GM12864 (cell line): ENCODE measurements around the gene ASPSCR1.

Source experiments
- DNase-seq: peaks from one replicate; pipeline ENCODE4 v3.0.0-alpha.2; 2011; ENCODE audit warnings: low read depth
- H3K4me3 ChIP-seq: 2 replicates; pipeline ENCODE4 v1.5.1; 2011; ENCODE audit warnings: mild to moderate bottlenecking, low read depth, low read length, control low read depth
- TF ChIP-seq, protein P1 (sequence below): IDR thresholded peaks from 2 replicates; pipeline ENCODE4 v1.5.1; 2011; ENCODE audit warnings: low read depth, mild to moderate bottlenecking, moderate library complexity, low read length, control low read depth, inconsistent platforms; ENCODE audit errors: missing control alignments

The ASPSCR1 gene

DNA sequence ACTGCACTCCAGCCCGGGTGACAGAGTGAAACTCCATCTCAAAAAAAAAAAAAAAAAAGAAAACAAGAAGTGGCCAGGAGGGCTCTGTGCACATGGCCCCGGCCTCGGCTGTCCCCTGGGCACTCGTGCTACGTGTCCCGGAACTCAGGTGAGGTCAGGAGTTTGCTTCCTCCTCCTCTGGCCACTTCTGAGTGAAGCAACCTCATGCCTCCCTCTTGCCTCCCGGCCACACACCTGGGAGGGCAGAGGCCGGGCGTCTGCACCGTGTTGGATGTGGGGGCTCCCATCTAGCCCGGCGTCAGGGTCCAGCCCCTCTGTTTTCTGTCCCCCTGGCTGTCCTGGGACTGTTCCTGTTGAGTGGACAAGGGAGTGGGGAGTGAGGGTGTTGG lies 22.2 kb downstream of the ASPSCR1 start:
- no peak overlapping the region for H3K4me3 ChIP-seq
- TF ChIP-seq, protein P1, sequence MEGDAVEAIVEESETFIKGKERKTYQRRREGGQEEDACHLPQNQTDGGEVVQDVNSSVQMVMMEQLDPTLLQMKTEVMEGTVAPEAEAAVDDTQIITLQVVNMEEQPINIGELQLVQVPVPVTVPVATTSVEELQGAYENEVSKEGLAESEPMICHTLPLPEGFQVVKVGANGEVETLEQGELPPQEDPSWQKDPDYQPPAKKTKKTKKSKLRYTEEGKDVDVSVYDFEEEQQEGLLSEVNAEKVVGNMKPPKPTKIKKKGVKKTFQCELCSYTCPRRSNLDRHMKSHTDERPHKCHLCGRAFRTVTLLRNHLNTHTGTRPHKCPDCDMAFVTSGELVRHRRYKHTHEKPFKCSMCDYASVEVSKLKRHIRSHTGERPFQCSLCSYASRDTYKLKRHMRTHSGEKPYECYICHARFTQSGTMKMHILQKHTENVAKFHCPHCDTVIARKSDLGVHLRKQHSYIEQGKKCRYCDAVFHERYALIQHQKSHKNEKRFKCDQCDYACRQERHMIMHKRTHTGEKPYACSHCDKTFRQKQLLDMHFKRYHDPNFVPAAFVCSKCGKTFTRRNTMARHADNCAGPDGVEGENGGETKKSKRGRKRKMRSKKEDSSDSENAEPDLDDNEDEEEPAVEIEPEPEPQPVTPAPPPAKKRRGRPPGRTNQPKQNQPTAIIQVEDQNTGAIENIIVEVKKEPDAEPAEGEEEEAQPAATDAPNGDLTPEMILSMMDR, result no peak
- DNase-seq, result no peak

DNA sequence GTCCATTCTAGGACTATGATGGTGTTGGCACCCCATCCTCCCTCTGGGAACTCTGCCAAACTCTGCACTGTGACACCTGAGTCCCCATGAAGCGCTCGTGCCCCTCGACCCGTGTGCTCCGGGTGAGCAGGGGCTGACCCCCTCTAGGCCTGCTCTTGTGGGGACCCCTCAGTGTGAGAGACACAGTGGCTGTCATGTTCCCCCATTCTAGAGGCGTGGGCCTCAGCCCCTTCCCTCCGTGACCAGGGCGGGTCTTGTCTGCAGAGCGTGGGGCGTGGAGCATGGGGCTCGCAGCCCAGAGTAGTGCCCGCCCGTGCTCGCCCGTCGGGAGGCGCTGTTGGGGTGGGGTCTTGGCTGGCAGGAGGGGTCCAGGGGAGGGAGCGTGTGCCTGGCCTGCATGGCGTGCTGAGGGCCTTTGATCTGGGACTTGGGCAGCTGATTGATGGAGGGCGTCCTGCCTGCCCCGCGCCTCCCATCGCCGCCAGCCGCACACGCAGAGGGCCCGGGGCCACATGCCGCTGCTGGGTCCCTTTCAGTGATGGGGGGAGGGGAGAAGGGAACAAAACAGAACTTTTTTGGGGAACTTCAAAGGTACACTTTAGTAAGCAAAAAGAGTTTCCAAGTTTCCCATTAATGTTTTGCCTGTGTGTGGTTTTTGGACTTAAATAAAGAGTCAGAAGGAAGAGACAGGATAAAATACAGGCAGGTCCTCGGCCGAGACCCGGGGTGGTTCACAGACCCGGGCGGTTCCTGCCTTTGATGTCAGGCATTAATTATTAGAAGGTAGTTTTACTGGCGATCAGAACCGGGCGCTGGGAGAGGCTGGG lies 22.8 kb downstream of the ASPSCR1 start:
- TF ChIP-seq, protein P1, result no peak
- DNase-seq, result no peak
- H3K4me3 ChIP-seq, result no peak overlapping the region

DNA sequence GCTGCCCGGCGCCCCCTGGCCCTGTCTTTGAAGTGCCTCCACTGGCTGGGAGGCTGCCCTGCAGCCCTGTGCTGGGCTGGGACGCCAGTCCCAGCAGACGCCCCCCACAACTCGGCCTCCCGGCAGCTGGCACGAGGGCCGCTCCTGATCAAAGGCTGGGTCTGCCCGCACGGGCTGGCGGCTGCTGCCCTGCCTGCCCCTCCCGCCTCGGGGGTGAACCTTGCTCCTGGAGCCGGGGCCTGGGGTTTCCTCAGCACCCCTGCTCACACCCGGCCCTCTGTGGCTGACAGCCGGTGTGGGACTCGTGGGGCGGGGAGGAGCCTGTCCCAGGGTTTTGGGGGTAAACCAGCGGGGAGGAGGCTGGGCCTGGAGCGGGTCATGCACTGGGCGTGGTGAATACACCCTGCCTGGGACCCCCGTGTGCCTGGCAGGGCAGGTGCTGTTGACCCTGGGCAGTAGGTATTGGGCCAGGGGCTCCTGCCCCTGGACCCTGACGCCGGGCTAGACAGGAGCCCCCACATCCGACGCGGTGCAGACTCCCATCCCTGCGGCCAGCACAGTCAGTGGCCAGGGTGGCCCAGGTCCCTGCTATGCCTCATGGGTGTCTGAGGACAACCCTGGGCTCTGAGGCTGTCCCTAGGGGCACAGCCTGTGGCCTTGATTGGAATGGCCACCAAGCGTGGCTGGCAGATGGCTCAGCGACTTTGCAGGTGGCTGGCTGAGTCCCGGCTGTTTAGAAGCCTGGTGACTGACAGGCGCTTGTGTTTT lies 23.6 kb downstream of the ASPSCR1 start:
- no peak for DNase-seq
- H3K4me3 ChIP-seq, result no peak overlapping the region
- TF ChIP-seq, protein P1, result no peak

DNA sequence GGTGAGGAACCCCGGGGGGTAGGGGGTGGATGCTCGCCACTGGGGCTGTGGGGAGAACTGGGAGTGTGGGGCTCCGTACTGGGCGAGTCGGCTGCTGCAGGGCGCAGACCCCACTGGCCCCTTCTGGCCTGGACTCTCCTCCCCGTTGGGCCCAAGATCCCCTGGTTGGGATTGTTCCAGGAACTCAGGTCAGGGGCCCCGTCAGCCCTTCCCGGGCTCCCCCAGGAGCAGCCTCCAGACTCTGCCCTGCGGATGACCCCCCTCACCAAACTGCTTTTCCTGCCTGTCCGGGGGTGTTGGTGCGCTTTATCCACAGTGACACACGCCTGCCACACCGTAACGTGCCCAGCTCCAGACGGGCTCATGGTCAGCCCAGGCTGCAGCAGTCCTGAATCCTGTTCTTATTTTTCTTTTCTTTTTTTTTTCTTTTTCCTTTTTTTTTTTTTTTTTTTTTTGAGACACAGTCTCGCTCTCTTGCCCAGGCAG lies 24.2 kb downstream of the ASPSCR1 start:
- H3K4me3 ChIP-seq, result no peak overlapping the region
- DNase-seq, result no peak
- TF ChIP-seq, protein P1, result no peak

DNA sequence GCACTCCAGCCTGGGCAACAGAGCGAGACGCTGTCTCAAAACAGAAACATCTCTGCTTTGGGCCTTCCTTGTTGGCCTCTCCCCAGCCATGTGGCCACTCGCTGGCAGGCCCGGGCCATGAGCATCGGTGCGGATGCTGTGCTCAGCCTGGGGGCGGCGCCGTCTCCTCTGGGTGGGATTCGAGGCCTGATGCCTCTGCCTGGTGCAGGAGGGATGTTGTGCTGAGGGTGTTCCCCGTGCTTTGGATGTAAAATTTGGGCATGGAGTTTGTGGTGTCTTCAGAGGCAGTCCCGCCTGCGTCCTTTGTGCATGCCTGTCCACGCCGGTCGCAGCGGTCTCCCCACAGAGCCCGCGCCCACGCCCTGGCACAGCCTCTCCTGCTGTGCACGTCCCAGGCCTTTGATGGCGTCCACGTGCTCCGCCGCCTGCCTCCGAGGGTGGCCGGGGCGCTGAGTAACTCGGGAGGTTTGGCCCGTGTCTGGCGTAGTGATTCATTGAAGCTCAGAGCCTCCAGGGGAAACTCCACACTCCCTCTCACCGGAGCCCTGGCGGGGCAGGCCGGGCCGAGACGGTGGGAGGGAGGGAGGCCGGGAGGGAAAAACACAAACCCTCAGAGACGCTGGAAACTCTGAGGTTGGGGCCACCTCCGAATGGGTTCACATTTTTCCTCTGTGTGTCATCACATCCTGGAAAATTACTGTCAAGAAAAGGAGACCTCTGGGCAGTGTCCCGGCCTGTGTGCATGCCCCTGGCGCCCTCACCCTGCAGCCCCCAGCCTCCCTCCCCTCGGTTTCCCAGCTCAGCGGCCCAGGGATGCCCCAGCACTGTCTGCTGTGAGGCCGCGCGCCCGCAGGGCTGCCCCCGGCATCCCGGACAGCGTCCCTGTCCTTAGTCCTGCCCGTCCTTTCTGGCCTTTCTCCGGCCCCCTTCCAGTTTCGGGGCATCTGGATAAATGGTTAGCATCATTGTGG lies 26.3 kb downstream of the ASPSCR1 start:
- H3K4me3 ChIP-seq, result no peak overlapping the region
- no peak for DNase-seq
- TF ChIP-seq, protein P1, result no peak
